Hematopoietic multipotent progenitor cell treated with erythropoietin and hydrocortisone succinate and interleukin-3 and kit ligand, for 17 days (in vitro differentiated cells): ENCODE measurements around the gene BCL2L13.
"Not testable (repeated sequence)": the region's sequence is repeated elsewhere in the genome, so short reads cannot be mapped to it uniquely, and the experiment has no call there.

Experiments
- DNase-seq: peaks from one replicate; pipeline ENCODE4 v3.0.0-alpha.2; 2015; ENCODE audit warnings: low spot score

The BCL2L13 gene

DNA sequence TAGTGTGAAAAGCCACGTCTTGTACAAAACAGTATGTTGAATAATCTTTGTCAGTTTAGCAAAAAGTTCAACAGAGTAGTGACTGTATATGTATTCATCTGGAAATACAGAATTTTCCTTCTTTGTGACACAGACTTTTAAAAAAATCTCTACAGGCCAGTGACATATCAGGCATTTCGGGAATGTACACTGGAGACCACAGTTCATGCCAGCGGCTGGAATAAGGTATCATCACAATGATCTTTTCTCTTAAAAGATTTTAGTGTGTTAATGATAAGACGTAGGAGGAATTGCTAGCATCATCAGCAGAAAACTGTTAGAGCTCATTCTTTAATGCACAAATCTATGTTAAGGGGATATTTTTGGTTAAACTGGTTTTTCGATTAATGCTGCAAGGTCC, 57.4 kb downstream of the BCL2L13 start:
- DNase-seq: no peak

DNA sequence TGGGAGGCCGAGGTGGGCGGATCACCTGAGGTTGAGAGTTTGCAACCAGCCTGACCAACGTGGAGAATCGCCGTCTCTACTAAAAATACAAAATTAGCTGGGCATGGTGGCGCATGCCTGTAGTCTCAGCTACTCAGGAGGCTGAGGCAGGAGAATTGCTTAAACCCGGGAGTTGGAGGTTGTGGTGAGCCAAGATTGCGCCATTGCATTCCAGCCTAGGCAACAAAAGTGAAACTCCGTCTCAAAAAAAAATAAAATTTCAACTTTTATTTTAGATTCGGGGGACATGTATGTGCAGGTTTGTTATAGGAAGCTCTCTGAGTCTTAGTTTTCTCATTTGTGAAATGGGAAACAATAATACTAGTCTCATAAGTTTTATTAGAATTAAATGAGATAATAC, 58.6 kb downstream of the BCL2L13 start:
- not testable (repeated sequence) for DNase-seq

DNA sequence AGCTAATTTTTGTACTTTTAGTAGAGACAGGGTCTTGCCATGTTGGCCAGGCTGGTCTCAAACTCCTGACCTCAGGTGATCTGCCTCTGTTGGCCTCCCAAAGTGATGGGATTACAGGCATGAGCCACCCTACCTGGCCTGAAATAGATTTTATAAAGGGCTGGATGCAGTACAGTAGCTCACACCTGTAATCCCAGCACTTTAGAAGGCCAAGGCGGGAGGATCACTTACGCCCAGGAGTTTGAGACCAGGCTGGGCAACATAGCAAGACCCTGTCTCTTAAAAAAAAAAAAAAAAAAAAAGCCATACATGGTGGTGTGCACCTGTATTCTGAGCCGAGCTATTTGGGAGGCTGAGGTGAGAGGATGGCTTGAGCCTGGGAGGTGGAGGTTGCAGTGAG, 59.7 kb downstream of the BCL2L13 start:
- not testable (repeated sequence) for DNase-seq

DNA sequence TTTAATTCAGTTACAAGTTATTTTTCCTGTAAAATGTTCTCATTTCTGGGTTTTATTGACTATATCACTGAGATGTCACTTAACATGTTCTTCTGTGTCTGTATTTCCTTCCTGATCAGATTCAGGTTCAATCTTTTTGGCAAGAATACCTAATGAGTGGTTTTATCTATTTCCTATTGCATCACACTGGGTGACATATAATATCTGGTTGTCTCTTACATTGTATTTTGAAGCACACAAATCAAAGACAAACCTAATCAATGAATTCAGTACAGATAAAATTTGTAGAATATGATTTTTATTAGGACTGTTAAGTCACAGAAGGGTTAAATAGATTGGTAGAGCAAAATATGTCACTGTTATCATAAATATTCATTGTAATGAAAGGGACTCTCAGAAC, 60.4 kb downstream of the BCL2L13 start:
- no peak for DNase-seq

DNA sequence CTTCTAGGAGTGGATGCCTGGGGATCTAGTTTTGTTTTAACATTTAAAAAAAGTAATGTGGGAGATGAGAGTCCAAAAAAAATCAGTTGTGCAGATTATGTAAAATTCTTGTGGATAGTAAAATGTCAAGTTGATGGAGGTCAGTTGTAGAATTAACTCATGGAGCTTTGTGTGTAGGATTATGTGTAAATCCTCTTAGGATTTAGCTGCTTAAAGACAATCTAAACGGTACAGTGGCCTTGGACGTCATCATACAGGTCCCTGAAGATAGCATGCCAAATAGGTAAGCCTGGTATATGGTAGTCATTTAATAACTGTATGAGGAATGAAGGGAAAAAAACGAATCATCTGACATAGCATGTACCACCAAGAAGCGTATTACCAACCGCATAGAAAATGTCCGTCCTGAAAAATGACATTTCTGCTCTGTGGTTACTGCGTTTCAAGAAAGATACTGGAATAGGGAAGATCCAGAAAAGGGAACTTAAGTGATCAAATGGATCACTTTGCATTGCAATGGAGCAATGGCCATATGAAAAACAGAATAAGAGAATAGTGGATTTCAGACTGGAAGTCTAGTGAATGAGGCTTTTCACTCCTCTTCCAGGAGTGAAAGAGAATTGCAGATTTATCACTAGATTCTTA, 61.3 kb downstream of the BCL2L13 start:
- DNase-seq: no peak

DNA sequence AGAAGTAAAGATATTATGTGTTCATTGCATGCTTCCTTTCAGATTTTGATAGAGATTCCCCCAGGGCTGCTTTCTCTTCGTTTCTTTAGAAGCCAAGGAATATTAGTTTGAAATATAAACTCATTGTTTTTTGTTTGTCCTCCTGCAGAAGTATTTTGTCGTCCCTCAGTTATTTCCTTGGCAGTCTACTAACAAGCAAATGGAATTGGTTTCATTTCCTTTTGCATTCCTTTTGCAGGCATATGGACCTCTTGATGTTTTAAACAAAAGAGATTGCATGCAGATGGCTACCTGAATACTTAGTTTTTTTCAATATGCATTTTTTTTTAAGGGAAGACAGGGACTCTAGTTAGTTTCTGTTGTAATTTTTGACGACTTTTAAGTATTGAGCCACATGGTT, 62.2 kb downstream of the BCL2L13 start:
- no peak for DNase-seq

DNA sequence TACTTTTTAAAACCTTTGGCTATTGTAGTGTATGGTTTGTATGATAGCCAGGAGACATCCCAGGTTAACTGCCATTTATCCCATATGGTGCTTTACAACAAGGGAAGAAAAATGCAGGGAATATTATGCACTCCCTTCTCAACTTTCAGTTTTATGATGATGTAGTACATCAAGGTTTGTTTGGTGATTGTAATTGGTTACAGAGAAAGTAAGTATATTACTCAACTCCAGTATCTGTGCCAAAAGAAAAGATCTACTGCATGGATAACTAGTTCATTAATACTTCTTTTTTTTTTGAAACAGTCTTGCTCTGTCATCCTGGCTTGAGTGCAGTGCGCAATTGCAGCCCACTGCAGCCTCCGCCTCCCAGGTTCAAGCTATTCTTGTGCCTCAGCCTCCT, 65.3 kb downstream of the BCL2L13 start:
- no peak for DNase-seq

DNA sequence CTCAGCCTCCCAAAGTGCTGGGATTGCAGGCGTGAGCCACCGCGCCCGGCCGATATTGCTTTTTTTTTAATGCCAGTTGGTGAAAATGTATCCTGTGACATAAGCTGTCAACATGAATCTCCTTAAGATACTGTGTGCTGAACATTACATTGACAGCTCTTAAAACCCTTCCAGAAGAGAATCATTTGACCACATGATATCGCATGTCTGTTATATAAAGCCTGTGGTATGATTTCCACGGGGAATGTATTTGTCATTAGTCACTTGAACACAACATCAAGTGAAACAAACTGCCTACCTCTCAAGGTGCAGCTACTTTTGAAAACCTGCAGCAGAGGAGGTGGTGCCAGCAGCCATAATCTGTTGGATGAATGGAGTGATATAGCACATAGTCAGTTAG, 67.0 kb downstream of the BCL2L13 start:
- no peak for DNase-seq

DNA sequence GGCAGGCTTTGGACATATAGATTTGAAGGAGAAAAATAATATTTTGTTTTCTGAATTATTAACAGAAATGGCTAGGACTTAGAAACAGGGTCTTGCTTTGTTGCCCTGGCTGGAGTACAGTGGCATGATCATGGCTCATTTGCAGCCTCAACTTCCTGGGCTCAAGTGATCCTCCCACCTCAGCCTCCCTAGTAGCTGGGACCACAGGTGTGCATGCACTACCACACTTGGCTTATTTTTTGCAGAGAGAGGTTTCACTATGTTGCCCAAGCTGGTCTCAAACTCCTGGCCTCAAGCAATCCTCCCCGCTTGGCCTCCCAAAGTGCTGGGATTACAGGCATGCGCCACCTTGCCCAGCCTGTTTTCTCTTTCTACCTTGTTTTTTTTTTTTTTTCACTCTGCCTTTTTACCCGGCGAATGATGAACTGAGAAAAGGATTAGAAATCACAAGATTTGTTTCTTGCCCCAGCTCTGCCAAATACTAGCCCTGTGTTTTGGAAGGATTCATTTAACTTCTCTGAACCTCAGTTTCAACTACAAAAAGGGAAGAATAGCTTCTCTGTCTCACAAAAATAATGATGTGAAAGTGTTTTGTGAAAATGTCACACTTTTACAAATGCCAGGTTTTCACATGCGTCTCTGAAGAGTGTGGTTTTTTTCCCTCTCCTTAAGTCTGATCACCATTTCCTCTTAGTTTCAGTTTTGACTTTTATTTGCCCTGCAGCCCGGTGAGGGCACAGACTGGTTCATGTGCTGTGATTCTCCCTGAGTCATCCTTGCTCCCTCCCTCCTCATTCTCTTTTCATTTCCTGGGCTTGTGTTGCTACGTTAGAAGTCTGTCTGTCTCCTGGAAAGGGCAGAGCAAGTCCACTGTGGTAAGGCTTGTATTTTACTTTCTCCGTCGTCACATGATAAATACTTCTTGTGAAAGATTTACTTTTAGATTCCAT, 67.7 kb downstream of the BCL2L13 start:
- peak; percentile 54 for DNase-seq

DNA sequence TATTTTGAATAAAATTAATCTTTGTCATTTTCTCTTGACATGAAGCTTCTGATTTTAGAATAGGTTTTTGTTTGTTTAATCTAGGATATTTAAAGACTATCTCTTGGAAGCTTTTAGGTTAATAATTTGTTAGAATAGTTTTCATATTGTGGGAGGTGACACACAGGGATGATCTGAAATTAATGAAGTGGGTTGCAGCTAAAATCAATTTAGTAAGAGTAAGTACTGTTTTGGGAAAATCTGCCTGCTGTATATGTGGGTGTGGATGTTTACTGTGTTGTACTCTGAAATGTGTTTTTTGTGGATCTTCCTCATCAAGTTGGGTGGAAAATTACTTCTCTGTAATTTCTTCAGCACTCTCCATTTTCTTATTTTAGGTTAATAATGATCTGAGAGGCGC, 68.4 kb downstream of the BCL2L13 start:
- no peak for DNase-seq

DNA sequence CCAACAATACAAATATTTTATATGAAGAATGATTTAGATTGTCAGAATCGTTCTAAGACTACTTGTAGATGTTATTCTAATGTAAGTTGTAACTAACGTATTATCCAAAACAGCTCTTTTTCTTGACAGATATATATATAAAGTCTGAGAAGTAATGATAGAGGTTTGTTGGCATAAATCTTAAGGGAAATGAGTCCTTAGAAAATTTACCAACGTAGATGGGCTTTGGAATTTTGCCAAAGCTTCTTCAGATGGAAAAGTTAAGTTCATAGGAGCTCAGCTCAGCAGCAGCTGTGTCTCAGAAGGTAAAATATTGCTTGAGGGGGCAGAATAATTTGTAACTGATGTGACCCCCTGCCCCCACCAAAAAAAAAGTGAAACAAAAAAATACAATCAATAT, 69.0 kb downstream of the BCL2L13 start:
- DNase-seq: no peak

DNA sequence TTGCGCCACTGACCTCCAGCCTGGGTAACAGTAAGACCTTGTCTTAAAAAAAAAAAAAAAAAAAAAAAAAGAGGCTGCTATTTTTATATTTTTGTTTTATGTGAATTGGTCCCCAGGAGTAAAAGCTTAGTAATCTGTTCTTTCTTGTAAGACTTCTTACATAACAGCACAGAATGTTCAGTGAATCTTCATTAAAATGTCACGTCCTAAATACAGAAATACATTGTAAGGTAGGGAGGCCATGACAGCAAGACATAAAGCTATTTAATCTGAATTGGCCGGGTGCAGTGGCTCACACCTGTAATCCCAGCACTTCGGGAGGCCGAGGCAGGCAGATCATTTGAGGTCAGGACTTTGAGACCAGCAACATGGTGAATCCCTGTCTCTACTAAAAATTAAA, 71.5 kb downstream of the BCL2L13 start:
- DNase-seq: no peak

DNA sequence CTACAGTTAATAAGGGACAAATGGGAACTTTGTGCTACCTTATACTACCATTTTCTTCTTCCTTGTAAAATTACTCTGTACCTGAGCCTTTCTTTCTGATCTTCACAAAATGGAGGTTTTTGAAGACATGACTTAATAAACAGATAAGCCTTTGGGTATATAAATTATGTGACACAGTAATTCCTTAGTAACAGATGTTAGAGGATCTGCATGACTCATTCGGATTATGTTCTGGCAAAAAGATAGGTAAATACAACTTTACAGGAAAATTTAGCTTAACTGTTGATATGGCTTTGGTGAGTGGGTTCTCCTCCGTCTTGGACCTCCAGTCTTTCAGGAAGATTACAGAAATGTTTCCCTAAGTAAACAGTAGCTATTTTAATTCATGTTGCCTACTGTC, 73.9 kb downstream of the BCL2L13 start:
- no peak for DNase-seq

DNA sequence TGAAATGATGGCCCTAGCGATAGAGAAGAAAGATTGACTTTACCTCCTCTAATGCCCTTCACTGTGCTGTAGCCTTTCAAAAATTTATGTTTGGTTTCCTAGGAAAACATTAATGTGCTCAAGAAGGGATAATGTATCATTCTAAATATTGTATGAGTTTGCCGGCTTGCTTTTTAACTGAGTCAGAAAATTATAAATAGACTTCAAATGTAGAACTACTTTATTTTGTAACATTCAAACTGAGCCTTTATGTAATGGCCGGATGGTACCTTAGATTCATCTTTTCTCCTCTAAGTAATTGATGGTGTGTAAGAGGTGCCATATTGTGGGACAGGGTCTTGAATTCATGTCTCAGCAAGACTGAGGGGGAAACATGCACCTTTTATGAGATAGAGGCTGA, 78.0 kb downstream of the BCL2L13 start:
- DNase-seq: no peak

DNA sequence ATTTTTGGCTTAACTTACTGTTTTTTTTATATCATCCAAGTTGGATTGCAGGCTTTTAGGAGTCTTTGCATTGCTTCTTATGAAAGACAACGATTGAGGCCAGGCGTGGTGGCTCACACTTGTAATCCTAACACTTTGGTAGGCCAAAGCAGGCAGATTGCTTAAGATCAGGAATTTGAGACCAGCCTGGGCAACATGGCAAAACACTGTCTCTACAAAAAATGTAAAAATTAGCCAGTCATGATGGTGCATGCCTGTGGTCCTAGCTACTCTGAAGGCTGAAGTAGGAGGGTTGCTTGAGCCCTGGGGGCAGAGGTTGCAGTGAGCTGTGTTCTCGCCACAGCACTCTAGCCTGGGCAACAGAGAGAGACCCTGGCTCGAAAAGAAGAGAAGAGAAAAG, 79.2 kb downstream of the BCL2L13 start:
- DNase-seq: no peak

DNA sequence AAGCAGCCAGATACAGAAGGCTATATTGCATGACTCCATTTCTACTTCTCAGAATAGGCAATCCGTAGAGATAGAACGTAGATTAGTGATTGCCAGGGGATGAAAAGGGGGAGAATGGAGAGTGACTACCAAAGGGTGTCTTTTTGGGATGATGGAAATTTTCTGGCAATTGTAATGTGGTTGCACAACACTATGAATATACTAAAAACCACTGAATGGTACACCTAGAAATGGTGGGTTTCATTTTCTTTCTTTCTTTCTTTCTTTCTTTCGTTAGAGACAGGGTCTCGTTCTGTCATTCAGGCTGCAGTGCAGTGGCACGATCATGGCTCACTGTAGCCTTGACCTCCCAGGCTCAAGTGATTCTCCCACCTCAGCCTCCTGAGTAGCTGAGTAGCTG, 81.4 kb downstream of the BCL2L13 start:
- DNase-seq: no peak

DNA sequence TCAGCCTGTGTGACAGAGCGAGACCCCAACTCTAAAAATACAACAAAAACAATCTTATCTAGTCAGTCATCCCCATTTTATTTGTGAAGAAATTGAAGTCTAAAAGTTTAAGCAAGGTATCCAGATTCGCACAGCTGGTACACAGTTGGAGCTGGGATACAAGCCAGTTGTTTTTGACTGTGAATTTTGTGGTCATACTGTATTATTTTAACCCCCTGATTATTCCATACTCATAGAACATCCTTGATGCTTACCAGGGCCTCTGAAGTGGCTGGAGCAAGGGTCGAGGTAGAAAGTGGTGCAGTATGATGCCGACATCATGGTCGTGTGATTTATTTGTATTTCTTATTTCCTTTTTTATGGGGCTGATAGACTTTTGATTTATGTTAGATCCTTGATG, 85.7 kb downstream of the BCL2L13 start:
- DNase-seq: no peak

DNA sequence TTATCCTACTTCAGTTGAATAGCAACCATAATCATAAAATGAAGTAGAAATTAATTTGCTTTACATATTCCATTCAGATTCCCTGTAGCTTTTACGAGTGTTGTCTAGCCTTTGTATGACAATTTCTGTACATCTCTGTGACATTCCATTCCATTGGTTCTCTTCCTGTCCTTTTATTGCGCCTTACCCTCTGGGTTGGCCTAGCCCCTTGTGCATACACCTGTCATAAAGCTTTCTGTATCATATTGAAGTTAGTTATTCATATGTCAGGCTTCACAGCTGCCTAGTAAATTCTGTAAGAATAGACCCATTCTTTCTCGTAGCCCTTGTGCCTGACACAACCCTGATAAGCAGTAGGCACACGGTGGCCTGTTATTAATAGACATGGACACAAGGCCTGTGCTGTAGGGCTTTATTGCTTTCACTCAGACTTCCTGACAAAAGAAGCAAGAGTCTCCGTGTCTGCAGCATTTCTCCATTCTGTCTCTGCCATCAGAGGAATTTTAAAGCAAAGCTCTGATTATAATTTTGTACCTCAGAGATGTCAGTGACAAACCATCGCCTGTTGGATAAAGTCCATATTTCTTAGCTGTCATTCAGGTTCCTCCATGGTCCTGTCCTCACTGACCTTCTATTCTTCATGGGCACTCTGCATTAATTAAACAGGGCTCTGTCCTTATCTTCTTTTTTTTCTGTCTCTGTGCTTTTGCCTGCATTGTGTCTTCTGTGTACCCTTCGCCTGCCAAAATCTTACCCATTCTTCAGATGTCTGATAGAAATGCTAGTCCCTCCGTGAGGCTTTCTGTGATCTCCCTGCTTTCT, 86.3 kb downstream of the BCL2L13 start:
- no peak for DNase-seq

DNA sequence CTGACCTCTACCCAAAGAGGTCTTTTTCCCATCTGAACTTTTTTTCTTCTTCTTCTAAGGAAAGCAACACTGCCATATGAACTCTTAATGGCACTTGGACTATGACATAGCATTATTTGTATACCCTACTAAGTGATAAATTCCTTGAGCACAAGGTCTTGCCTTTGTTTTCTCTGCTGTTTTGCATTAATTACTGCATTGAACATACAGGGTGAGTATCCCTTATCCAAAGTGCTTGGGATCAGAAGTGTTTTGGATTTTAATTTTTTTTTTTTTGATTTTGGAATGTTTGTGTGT, 86.9 kb downstream of the BCL2L13 start:
- DNase-seq: no peak

DNA sequence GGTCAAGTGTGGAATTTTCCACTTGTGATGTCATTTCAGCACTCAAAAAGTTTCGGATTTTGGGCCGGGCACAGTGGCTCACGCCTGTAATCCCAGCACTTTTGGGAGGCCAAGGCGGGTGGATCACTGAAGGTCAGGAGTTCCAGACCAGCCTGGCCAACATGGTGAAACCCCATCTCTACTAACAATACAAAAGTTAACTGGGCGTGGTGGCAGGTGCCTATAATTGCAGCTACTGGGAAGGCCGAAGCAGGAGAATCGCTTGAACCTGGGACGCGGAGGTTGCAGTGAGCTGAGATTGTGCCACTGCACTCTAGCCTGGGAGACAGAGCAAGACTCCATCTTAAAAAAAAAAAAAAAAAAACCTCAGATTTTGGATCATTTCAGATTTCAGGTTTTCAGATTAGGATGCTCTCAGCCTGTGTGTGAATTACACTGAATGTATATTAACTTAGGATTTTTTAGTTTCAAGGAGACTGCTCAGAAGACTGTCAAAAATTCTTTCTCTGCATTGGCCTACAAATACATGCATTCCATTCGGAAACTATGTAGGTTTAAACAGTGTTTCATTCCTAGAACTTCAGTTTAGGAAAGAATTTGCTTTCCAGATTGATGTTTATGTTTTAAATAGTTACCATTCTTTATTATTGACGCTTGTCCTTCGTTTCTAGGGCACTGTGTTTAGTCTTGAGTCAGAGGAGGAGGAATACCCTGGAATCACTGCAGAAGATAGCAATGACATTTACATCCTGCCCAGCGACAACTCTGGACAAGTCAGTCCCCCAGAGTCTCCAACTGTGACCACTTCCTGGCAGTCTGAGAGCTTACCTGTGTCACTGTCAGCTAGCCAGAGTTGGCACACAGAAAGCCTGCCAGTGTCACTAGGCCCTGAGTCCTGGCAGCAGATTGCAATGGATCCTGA, 87.7 kb downstream of the BCL2L13 start:
- no peak for DNase-seq

DNA sequence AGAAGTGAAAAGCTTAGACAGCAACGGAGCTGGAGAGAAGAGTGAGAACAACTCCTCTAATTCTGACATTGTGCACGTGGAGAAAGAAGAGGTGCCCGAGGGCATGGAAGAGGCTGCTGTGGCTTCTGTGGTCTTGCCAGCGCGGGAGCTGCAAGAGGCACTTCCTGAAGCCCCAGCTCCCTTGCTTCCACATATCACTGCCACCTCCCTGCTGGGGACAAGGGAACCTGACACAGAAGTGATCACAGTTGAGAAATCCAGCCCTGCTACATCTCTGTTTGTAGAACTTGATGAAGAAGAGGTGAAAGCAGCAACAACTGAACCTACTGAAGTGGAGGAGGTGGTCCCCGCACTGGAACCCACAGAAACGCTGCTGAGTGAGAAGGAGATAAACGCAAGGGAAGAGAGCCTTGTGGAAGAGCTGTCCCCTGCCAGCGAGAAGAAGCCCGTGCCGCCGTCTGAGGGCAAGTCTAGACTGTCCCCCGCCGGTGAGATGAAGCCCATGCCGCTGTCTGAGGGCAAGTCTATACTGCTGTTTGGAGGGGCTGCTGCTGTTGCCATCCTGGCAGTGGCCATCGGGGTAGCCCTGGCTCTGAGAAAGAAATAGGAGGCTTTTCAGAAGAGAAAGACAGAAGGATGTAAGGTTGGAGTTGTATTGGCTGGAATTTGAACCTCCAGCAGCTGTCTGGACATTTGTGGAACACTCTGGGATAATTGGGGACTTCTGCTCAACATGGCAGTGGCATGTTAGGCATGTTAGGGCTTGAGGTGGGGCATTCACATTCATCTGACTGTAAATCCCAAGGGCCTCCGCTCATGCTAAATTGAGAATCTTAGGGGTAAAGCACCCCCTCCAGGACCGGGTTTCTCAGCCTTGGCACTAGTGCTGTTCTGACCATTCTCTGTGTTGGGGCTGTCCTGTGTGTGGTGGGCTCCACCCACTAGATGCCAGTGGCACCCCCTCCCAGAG, 88.7 kb downstream of the BCL2L13 start:
- DNase-seq: no peak
